ENCODE data around the gene TNIK.

TNIK gene

GRCh38 chr3:171468296-171468906, 8.2 kb upstream of the TNIK start:
- DNase-seq (ENCODE audit: insufficient read length) (no peak), FAIRE-seq (peak; percentile 69)
- TF ChIP-seq TAF1 (IDR thresholded peaks at IDR 0.05; ENCODE audit: borderline replicate concordance, low read depth, low read length) (no peak), POLR2AphosphoS5 (IDR thresholded peaks at IDR 0.05; ENCODE audit: low read depth, low read length) (no peak), POLR2A (IDR thresholded peaks at IDR 0.05; ENCODE audit: low read depth, low read length) (no peak)

- TF ChIP-seq POLR2A (IDR thresholded peaks at IDR 0.05; ENCODE audit: low read depth, low read length): no peak
- TF ChIP-seq TAF1 (IDR thresholded peaks at IDR 0.05; ENCODE audit: borderline replicate concordance, low read depth, low read length): no peak
- no peak for TF ChIP-seq POLR2AphosphoS5 (IDR thresholded peaks at IDR 0.05; ENCODE audit: low read depth, low read length)
- no peak for FAIRE-seq
- no peak for DNase-seq (ENCODE audit: insufficient read length)
Observed at GRCh38 chr3:171465763-171466162, 5.6 kb upstream of the TNIK start.

- no peak for DNase-seq (ENCODE audit: insufficient read length)
- TF ChIP-seq POLR2A (IDR thresholded peaks at IDR 0.05; ENCODE audit: low read depth, low read length) (no peak), POLR2AphosphoS5 (IDR thresholded peaks at IDR 0.05; ENCODE audit: low read depth, low read length) (no peak), TAF1 (IDR thresholded peaks at IDR 0.05; ENCODE audit: borderline replicate concordance, low read depth, low read length) (no peak)
- no peak for FAIRE-seq
Observed at GRCh38 chr3:171464462-171464861, 4.3 kb upstream of the TNIK start.

- no peak for TF ChIP-seq POLR2AphosphoS5 (IDR thresholded peaks at IDR 0.05; ENCODE audit: low read depth, low read length)
- no peak for TF ChIP-seq POLR2A (IDR thresholded peaks at IDR 0.05; ENCODE audit: low read depth, low read length)
- no peak for TF ChIP-seq TAF1 (IDR thresholded peaks at IDR 0.05; ENCODE audit: borderline replicate concordance, low read depth, low read length)
- FAIRE-seq (peak; percentile 17), DNase-seq (ENCODE audit: insufficient read length) (no peak)
Observed at GRCh38 chr3:171462224-171462623, 2.0 kb upstream of the TNIK start.

- no peak for TF ChIP-seq POLR2A (IDR thresholded peaks at IDR 0.05; ENCODE audit: low read depth, low read length)
- TF ChIP-seq POLR2AphosphoS5 (IDR thresholded peaks at IDR 0.05; ENCODE audit: low read depth, low read length): no peak
- no peak for TF ChIP-seq TAF1 (IDR thresholded peaks at IDR 0.05; ENCODE audit: borderline replicate concordance, low read depth, low read length)
- DNase-seq (ENCODE audit: insufficient read length) (no peak), FAIRE-seq (peak; percentile 53)
Observed at GRCh38 chr3:171461525-171461917, 1.3 kb upstream of the TNIK start.

- DNase-seq (ENCODE audit: insufficient read length) (no peak), FAIRE-seq (peak; percentile 71)
- TF ChIP-seq POLR2A (IDR thresholded peaks at IDR 0.05; ENCODE audit: low read depth, low read length) (peak; percentile 61; the same call in 1 of the 2 replicates), TAF1 (IDR thresholded peaks at IDR 0.05; ENCODE audit: borderline replicate concordance, low read depth, low read length) (peak; percentile 42; the same call in 1 of the 2 replicates), POLR2AphosphoS5 (IDR thresholded peaks at IDR 0.05; ENCODE audit: low read depth, low read length) (0 out of 2 replicates have a peak, but pooled peaks have one; percentile 51)
Observed at GRCh38 chr3:171460725-171461524, 720 bp upstream of the TNIK start.

GRCh38 chr3:171459137-171459941, 866 bp downstream of the TNIK start:
- peak; percentile 83 for FAIRE-seq
- DNase-seq (ENCODE audit: insufficient read length): no peak
- TF ChIP-seq POLR2AphosphoS5 (IDR thresholded peaks at IDR 0.05; ENCODE audit: low read depth, low read length) (0 out of 2 replicates have a peak, but pooled peaks have one; percentile 28), TAF1 (IDR thresholded peaks at IDR 0.05; ENCODE audit: borderline replicate concordance, low read depth, low read length) (no peak)

- TF ChIP-seq POLR2A (IDR thresholded peaks at IDR 0.05; ENCODE audit: low read depth, low read length) (no peak), POLR2AphosphoS5 (IDR thresholded peaks at IDR 0.05; ENCODE audit: low read depth, low read length) (no peak), TAF1 (IDR thresholded peaks at IDR 0.05; ENCODE audit: borderline replicate concordance, low read depth, low read length) (no peak)
- FAIRE-seq (no peak), DNase-seq (ENCODE audit: insufficient read length) (no peak)
Observed at GRCh38 chr3:171458864-171459136, 1.4 kb downstream of the TNIK start.

- no peak for DNase-seq (ENCODE audit: insufficient read length)
- TF ChIP-seq POLR2A (IDR thresholded peaks at IDR 0.05; ENCODE audit: low read depth, low read length) (no peak), TAF1 (IDR thresholded peaks at IDR 0.05; ENCODE audit: borderline replicate concordance, low read depth, low read length) (no peak), POLR2AphosphoS5 (IDR thresholded peaks at IDR 0.05; ENCODE audit: low read depth, low read length) (no peak)
- FAIRE-seq: peak; percentile 38
Observed at GRCh38 chr3:171458071-171458863, 1.9 kb downstream of the TNIK start.

- no peak for TF ChIP-seq POLR2A (IDR thresholded peaks at IDR 0.05; ENCODE audit: low read depth, low read length)
- TF ChIP-seq POLR2AphosphoS5 (IDR thresholded peaks at IDR 0.05; ENCODE audit: low read depth, low read length): no peak
- TF ChIP-seq TAF1 (IDR thresholded peaks at IDR 0.05; ENCODE audit: borderline replicate concordance, low read depth, low read length): no peak
- DNase-seq (ENCODE audit: insufficient read length): no peak
- no peak for FAIRE-seq
Observed at GRCh38 chr3:171457607-171458061, 2.6 kb downstream of the TNIK start.

Data from GM12892 (cell line).